ENCODE measurements around the gene KANK2. TPM values are rescaled to one million over a fixed set of nuclear protein-coding genes. Genes with fewer than 3 reads are reported as not detected.

Gene KANK2
- total RNA-seq, 1 donor from 2014 or later, result 55.3 TPM

DNA sequence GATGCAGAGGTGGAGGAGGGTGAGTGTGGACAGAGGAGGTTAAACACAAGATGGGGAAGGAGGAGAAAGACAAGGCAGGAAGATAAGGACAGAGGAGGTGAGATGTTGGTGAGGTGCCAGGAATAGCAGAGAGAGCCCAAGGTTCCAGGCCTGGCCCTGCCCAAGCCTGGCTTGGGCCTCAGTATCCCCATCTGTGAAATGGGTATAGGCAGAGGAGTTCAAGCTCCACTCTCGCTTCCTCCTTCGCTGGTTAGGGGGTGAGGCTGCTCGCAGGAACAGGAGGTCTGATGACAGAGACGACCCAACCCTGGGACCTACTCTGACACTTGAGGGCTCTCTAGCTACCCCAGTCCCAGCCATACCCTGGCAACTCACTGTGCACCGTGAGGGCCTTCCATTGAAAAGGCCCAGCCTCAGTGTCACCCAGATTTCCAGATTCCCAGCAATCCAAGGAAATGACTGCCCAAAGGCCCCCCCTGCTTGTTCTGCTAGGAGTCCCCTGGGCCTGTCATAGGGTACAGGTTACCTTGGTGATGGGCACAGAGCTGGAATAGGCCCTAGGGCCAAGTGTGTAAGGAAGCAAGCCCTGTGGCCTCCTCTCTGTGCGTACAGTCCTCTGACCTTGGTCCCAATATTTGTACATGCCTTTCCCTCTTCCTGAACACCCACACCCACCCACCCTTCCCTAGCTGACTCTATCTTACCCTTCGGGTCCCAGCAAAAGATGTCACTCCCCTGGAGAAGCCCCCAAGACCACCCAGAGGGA lies 33.5 kb upstream of the KANK2 start:
- no peaks in the 10 kb centered on the region for H3K9me3 Mint-ChIP-seq
- DNase-seq (ENCODE audit: extremely low spot score, unreplicated experiment), result no peak
- no peak overlapping the region for H3K4me3 Mint-ChIP-seq
- no peaks in the 10 kb centered on the region for H3K27me3 Mint-ChIP-seq
- TF ChIP-seq, protein P1, sequence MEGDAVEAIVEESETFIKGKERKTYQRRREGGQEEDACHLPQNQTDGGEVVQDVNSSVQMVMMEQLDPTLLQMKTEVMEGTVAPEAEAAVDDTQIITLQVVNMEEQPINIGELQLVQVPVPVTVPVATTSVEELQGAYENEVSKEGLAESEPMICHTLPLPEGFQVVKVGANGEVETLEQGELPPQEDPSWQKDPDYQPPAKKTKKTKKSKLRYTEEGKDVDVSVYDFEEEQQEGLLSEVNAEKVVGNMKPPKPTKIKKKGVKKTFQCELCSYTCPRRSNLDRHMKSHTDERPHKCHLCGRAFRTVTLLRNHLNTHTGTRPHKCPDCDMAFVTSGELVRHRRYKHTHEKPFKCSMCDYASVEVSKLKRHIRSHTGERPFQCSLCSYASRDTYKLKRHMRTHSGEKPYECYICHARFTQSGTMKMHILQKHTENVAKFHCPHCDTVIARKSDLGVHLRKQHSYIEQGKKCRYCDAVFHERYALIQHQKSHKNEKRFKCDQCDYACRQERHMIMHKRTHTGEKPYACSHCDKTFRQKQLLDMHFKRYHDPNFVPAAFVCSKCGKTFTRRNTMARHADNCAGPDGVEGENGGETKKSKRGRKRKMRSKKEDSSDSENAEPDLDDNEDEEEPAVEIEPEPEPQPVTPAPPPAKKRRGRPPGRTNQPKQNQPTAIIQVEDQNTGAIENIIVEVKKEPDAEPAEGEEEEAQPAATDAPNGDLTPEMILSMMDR (conservative IDR thresholded peaks at IDR 0.05), result no peak
- no peak overlapping the region for H3K27ac Mint-ChIP-seq
- H3K36me3 Mint-ChIP-seq, result peaks cover 4% of the 10 kb centered on the region
- no peaks in the 10 kb centered on the region for H3K4me1 Mint-ChIP-seq (ENCODE audit: unreplicated experiment)

DNA sequence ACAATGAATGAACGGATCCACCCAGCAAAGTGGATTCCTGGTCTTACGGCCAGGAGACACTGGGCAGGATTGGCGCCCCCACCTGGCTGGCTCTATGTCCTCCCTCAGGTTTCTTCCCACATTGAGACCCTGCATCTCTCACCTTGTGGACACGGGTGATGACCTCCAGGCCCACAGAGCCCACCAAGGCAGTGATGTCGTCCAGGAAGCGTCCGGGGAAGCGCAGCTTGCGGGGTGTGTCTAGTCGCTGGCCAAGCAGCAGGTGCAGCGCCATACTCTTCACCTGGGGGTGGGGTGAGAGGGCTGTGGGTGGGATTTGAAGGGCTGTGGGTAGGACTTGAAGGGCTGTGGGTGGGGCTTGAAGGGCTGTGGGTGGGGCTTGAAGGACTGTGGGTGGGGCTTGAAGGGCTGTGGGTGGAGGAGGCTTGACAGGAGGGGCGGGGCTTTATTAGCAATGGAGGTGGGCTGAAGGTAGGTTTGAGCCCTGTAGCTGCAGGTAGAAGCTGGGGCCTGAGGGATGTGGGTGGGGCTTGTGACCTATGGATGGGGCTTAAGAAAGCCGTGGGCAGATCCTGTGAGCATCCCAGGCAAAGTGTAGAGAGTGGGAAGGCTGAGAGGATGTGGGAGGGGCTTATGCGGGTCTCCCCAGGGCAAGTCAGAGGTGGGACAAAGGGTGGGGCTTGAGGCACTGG lies 30.0 kb upstream of the KANK2 start:
- H3K36me3 Mint-ChIP-seq, result peaks cover 7% of the 10 kb centered on the region
- no peaks in the 10 kb centered on the region for H3K9me3 Mint-ChIP-seq
- H3K4me1 Mint-ChIP-seq (ENCODE audit: unreplicated experiment), result no peaks in the 10 kb centered on the region
- no peak for DNase-seq (ENCODE audit: extremely low spot score, unreplicated experiment)
- H3K27me3 Mint-ChIP-seq, result no peaks in the 10 kb centered on the region
- no peak overlapping the region for H3K4me3 Mint-ChIP-seq
- TF ChIP-seq, protein P1 (conservative IDR thresholded peaks at IDR 0.05), result no peak
- no peak overlapping the region for H3K27ac Mint-ChIP-seq

DNA sequence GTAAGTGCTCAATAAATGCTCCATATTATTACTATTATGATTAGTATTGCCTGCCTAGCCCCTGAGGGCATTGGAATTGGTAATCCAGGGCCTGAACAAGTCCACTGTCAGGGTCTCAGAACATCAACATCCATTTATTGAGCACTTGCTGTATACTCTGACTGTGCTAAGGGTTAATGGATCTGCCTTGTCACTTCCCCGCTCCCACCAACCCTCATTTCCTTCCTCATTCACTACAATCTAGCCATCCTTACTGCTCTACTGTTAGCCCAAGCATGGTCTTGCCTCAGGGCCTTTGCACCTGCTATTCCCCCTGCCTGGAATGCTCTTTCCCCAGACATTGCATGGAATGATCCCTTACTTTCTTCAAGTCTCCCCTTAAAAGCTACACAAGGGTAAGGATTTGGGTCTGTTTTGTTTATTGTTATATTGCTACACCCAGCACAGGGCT lies 29.4 kb upstream of the KANK2 start:
- DNase-seq (ENCODE audit: extremely low spot score, unreplicated experiment), result no peak
- no peaks in the 10 kb centered on the region for H3K27me3 Mint-ChIP-seq
- peaks cover 13% of the 10 kb centered on the region for H3K36me3 Mint-ChIP-seq
- no peak overlapping the region for H3K4me3 Mint-ChIP-seq
- TF ChIP-seq, protein P1 (conservative IDR thresholded peaks at IDR 0.05), result no peak
- no peaks in the 10 kb centered on the region for H3K4me1 Mint-ChIP-seq (ENCODE audit: unreplicated experiment)
- H3K27ac Mint-ChIP-seq, result no peak overlapping the region
- peaks cover under 1% of the 10 kb centered on the region for H3K9me3 Mint-ChIP-seq

DNA sequence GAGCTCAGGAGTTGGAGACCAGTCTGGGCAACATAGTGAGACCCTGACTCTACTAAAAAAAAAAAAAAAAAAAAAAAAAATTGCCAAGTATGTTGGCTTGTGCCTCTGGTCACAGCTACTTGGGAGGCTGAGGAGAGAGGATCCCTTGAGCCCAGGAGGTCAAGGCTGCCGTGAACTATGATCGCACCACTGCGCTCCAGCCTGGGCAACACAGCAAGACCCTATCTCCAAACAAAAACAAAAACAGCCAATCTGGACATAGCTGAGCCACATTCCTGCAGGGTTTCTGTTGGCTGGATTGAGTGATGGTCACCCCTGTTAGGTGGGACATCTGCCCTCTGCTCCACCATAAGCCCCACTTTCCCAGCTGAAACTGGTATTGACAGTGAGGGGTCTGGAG lies 28.5 kb upstream of the KANK2 start:
- peaks cover 22% of the 10 kb centered on the region for H3K36me3 Mint-ChIP-seq
- no peaks in the 10 kb centered on the region for H3K27me3 Mint-ChIP-seq
- H3K27ac Mint-ChIP-seq, result no peak overlapping the region
- TF ChIP-seq, protein P1 (conservative IDR thresholded peaks at IDR 0.05), result no peak
- no peaks in the 10 kb centered on the region for H3K4me1 Mint-ChIP-seq (ENCODE audit: unreplicated experiment)
- no peak for DNase-seq (ENCODE audit: extremely low spot score, unreplicated experiment)
- H3K4me3 Mint-ChIP-seq, result no peak overlapping the region
- peaks cover 9% of the 10 kb centered on the region for H3K9me3 Mint-ChIP-seq

DNA sequence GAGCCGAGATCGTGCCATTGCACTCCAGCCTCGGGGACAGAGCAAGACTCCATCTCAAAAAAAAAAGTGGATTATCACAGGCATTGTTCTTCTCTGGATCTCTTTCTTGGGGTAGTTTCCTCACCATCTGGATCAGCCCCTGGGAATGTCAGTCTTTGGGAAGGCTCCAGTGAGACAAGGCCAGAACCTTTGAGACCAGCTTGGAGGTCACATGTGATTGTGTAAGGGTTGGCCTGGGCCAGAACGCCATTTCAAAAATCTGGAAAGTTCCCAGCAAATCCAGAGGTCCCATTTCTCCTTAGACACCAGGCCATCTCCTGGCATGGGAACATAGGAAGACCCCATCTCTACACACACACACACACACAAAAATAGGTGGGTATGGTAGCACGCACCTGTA lies 27.8 kb upstream of the KANK2 start:
- H3K9me3 Mint-ChIP-seq, result peaks cover 9% of the 10 kb centered on the region
- H3K4me1 Mint-ChIP-seq (ENCODE audit: unreplicated experiment), result no peaks in the 10 kb centered on the region
- TF ChIP-seq, protein P1 (conservative IDR thresholded peaks at IDR 0.05), result no peak
- H3K27ac Mint-ChIP-seq, result no peak overlapping the region
- no peak for DNase-seq (ENCODE audit: extremely low spot score, unreplicated experiment)
- H3K27me3 Mint-ChIP-seq, result no peaks in the 10 kb centered on the region
- peaks cover 26% of the 10 kb centered on the region for H3K36me3 Mint-ChIP-seq
- H3K4me3 Mint-ChIP-seq, result no peak overlapping the region

Measured in type B pancreatic cell (in vitro differentiated cells).